WTC11 (cell line): ENCODE results near the gene APOBEC3H.

Experiments used
- ATF2 ChIP-seq: sonication (generic); formaldehyde crosslinking; IDR thresholded peaks from 2 replicates; pipeline ENCODE4 v1.8.1; 2022; ENCODE audit warnings: low read depth, missing genetic modification reagents, borderline replicate concordance
- CTCF ChIP-seq: fragments of 200-600 bp; IDR thresholded peaks from 2 replicates; pipeline ENCODE4 v1.8.0; 2022; ENCODE audit warnings: antibody characterized with exemption
- ELF4 ChIP-seq: sonication (generic); formaldehyde crosslinking; IDR thresholded peaks from 2 replicates; pipeline ENCODE4 v1.8.1; 2022; ENCODE audit warnings: low read depth, mild to moderate bottlenecking, moderate library complexity, missing genetic modification reagents
- TF ChIP-seq, protein P1 (sequence below): sonication (generic); formaldehyde crosslinking; IDR thresholded peaks from 2 replicates; pipeline ENCODE4 v1.8.1; 2022; ENCODE audit warnings: low read depth, mild to moderate bottlenecking, moderate library complexity, missing genetic modification reagents, borderline replicate concordance

DNA sequence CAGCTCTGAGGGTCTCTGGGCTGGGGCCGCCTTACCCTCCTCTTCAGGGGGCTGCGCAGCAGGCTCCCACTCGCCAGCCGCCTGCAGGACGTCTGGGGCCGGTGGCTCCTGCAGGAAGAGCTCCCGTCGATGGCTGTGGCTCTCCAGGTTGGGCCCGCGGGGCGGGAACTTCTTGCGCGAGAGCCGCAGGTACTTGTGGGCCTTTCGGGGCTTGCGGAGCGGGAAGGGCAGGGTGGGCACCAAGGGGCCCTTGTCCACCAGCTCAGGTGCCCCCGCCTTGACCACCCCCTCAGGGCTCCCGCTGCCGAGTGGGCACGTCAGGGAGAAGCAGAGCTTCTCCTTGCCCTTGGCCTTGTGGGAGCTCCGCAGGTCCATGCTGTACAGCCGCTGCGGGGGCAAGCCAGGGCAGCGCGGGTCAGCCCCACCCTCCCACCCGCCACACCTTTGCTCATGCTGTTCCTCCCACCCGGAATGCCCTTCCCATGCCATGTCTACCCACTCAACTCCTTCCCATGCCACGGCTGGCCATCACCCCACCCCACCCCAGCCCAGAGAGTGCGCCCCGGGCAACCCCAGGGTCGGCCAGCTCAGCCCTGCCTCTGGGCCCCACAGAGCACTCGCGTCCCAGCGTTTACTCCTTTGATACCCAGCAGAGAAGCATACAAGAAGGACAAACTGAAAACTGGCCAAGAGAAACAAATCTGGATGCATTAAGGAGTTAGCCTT lies 37.5 kb downstream of the APOBEC3H start:
- no peak for TF ChIP-seq ATF2 (CRISPR knock-in tag)
- TF ChIP-seq, protein P1, sequence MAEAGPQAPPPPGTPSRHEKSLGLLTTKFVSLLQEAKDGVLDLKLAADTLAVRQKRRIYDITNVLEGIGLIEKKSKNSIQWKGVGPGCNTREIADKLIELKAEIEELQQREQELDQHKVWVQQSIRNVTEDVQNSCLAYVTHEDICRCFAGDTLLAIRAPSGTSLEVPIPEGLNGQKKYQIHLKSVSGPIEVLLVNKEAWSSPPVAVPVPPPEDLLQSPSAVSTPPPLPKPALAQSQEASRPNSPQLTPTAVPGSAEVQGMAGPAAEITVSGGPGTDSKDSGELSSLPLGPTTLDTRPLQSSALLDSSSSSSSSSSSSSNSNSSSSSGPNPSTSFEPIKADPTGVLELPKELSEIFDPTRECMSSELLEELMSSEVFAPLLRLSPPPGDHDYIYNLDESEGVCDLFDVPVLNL (CRISPR knock-in tag) = no peak
- no peak for TF ChIP-seq CTCF
- TF ChIP-seq ELF4 (CRISPR knock-in tag) = no peak
